Measurements from ENCODE around the gene TRMT11. TPM values are rescaled to one million over a fixed set of nuclear protein-coding genes. Genes with fewer than 3 reads are reported as not detected.

The TRMT11 gene
- total RNA-seq, 1 donor from 2014 or later: 27.9 TPM

GRCh38 chr6:126064257-126064747 lies 78.0 kb downstream of the TRMT11 start:
- DNase-seq (ENCODE audit: low spot score): no peak
- intact Hi-C loops (cut with micrococcal nuclease): no loop called here
- Mint-ChIP-seq H3K4me1 (ENCODE audit: low read depth) (no peaks in the 10 kb centered on the region), H3K4me3 (no peak overlapping the region), H3K27ac (no peak overlapping the region), H3K36me3 (ENCODE audit: low read depth) (peaks cover 7% of the 10 kb centered on the region), H3K9me3 (no peaks in the 10 kb centered on the region), H3K27me3 (ENCODE audit: insufficient read depth) (no peaks in the 10 kb centered on the region)

GRCh38 chr6:126064748-126065401 lies 78.5 kb downstream of the TRMT11 start:
- H3K27me3 Mint-ChIP-seq (ENCODE audit: insufficient read depth): no peaks in the 10 kb centered on the region
- H3K27ac Mint-ChIP-seq: no peak overlapping the region
- DNase-seq (ENCODE audit: low spot score): no peak
- H3K4me3 Mint-ChIP-seq: no peak overlapping the region
- intact Hi-C loops (cut with micrococcal nuclease): no loop called here
- H3K36me3 Mint-ChIP-seq (ENCODE audit: low read depth): peaks cover 4% of the 10 kb centered on the region
- no peaks in the 10 kb centered on the region for H3K9me3 Mint-ChIP-seq
- no peaks in the 10 kb centered on the region for H3K4me1 Mint-ChIP-seq (ENCODE audit: low read depth)

GRCh38 chr6:126066053-126067048 lies 80.0 kb downstream of the TRMT11 start:
- no peaks in the 10 kb centered on the region for H3K4me1 Mint-ChIP-seq (ENCODE audit: low read depth)
- H3K4me3 Mint-ChIP-seq: no peak overlapping the region
- intact Hi-C loops (cut with micrococcal nuclease): no loop called here
- peaks cover 4% of the 10 kb centered on the region for H3K36me3 Mint-ChIP-seq (ENCODE audit: low read depth)
- DNase-seq (ENCODE audit: low spot score): no peak
- H3K9me3 Mint-ChIP-seq: no peaks in the 10 kb centered on the region
- H3K27me3 Mint-ChIP-seq (ENCODE audit: insufficient read depth): no peaks in the 10 kb centered on the region
- no peak overlapping the region for H3K27ac Mint-ChIP-seq

- H3K36me3 Mint-ChIP-seq (ENCODE audit: low read depth): peaks cover 4% of the 10 kb centered on the region
- no peak for DNase-seq (ENCODE audit: low spot score)
- no peaks in the 10 kb centered on the region for H3K4me1 Mint-ChIP-seq (ENCODE audit: low read depth)
- no peak overlapping the region for H3K27ac Mint-ChIP-seq
- H3K4me3 Mint-ChIP-seq: no peak overlapping the region
- intact Hi-C loops (cut with micrococcal nuclease): no loop called here
- H3K27me3 Mint-ChIP-seq (ENCODE audit: insufficient read depth): no peaks in the 10 kb centered on the region
- no peaks in the 10 kb centered on the region for H3K9me3 Mint-ChIP-seq
Measured at GRCh38 chr6:126067073-126067472, 80.7 kb downstream of the TRMT11 start.

- H3K4me3 Mint-ChIP-seq: no peak overlapping the region
- no peaks in the 10 kb centered on the region for H3K36me3 Mint-ChIP-seq (ENCODE audit: low read depth)
- no peaks in the 10 kb centered on the region for H3K27me3 Mint-ChIP-seq (ENCODE audit: insufficient read depth)
- DNase-seq (ENCODE audit: low spot score): no peak
- H3K27ac Mint-ChIP-seq: no peak overlapping the region
- intact Hi-C loops (cut with micrococcal nuclease): no loop called here
- no peaks in the 10 kb centered on the region for H3K9me3 Mint-ChIP-seq
- no peaks in the 10 kb centered on the region for H3K4me1 Mint-ChIP-seq (ENCODE audit: low read depth)
Measured at GRCh38 chr6:126069449-126069848, 83.1 kb downstream of the TRMT11 start.

GRCh38 chr6:126071000-126071647 lies 84.8 kb downstream of the TRMT11 start:
- Mint-ChIP-seq H3K4me1 (ENCODE audit: low read depth) (no peaks in the 10 kb centered on the region), H3K9me3 (no peaks in the 10 kb centered on the region), H3K27ac (no peak overlapping the region), H3K4me3 (no peak overlapping the region), H3K36me3 (ENCODE audit: low read depth) (no peaks in the 10 kb centered on the region), H3K27me3 (ENCODE audit: insufficient read depth) (no peaks in the 10 kb centered on the region)
- intact Hi-C loops (cut with micrococcal nuclease): no loop called here
- no peak for DNase-seq (ENCODE audit: low spot score)

- no peaks in the 10 kb centered on the region for H3K36me3 Mint-ChIP-seq (ENCODE audit: low read depth)
- H3K9me3 Mint-ChIP-seq: no peaks in the 10 kb centered on the region
- H3K27ac Mint-ChIP-seq: no peak overlapping the region
- H3K27me3 Mint-ChIP-seq (ENCODE audit: insufficient read depth): no peaks in the 10 kb centered on the region
- intact Hi-C loops (cut with micrococcal nuclease): no loop called here
- no peaks in the 10 kb centered on the region for H3K4me1 Mint-ChIP-seq (ENCODE audit: low read depth)
- no peak overlapping the region for H3K4me3 Mint-ChIP-seq
- no peak for DNase-seq (ENCODE audit: low spot score)
Measured at GRCh38 chr6:126072172-126072571, 85.8 kb downstream of the TRMT11 start.

DNA sequence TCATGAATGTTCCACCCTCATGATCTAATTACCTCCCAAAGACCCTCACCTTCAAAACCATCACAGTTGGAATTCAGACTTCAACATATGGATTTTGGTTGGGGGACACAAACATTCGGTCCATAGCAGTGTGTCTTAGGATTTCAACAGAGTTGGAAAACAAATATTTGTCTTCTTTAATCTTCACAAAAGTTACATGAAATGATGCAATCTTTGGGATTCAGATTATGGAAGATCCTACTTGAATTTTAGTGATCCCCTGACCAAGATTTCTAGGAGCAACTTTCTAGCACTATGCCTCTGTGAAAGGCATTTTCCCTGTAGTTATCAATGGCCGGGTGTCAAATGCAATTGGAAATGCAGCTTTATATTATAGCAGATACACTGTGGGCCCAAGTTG lies 86.5 kb downstream of the TRMT11 start:
- no peak for DNase-seq (ENCODE audit: low spot score)
- intact Hi-C loops (cut with micrococcal nuclease): no loop called here
- Mint-ChIP-seq H3K27ac (no peak overlapping the region), H3K4me3 (no peak overlapping the region), H3K27me3 (ENCODE audit: insufficient read depth) (no peaks in the 10 kb centered on the region), H3K36me3 (ENCODE audit: low read depth) (no peaks in the 10 kb centered on the region), H3K9me3 (no peaks in the 10 kb centered on the region), H3K4me1 (ENCODE audit: low read depth) (no peaks in the 10 kb centered on the region)

GRCh38 chr6:126075335-126076071 lies 89.2 kb downstream of the TRMT11 start:
- no peak overlapping the region for H3K27ac Mint-ChIP-seq
- no peaks in the 10 kb centered on the region for H3K36me3 Mint-ChIP-seq (ENCODE audit: low read depth)
- intact Hi-C loops (cut with micrococcal nuclease): no loop called here
- H3K27me3 Mint-ChIP-seq (ENCODE audit: insufficient read depth): no peaks in the 10 kb centered on the region
- no peaks in the 10 kb centered on the region for H3K4me1 Mint-ChIP-seq (ENCODE audit: low read depth)
- no peaks in the 10 kb centered on the region for H3K9me3 Mint-ChIP-seq
- DNase-seq (ENCODE audit: low spot score): no peak
- H3K4me3 Mint-ChIP-seq: no peak overlapping the region

- Mint-ChIP-seq H3K4me1 (ENCODE audit: low read depth) (no peaks in the 10 kb centered on the region), H3K27ac (no peak overlapping the region), H3K9me3 (no peaks in the 10 kb centered on the region)
Measured at GRCh38 chr6:126076992-126077664, 90.8 kb downstream of the TRMT11 start.

DNA sequence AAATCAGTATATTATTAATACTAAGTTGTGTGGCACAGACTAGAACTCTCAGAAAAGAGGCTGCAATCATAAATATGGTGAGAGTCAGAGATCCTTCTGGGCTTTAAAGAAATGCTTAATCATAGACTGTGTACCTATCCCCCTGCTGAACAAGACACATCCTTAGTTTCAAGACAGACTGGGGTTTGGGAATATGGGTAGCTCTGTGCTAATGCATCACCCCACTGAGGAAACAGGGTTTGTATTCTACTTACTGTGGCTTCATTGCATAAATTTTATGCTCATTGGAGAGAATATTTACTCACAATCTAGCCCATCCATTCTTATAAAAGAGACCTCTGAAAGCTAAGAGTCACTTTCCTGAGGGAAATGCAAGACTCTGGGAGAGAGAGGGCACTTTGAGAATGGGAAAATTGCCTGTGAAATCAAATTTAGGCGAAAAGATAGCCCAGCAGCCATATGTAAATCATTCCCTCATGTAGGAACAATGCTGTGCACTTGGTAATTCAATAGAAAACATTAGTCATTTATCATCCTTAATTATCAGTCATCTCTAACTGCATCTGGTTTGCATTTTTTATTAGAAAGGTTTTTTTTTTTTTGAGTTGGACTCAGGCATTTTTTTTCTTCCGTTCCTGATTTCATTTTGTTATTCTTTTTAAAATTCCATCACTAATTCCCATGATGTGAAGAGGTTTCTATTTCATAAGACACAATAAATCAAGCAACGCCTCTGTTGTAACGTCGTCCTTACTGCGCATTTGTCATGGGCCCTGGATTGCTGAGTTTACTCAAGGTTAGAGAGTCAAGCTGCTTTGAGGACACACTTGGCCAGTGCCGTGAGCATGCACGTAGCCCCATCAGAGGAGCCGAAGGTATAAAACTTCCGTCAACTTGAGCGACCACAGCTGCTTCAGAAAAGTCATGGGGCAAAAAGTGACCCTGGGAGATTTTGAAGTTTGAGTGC lies 91.8 kb downstream of the TRMT11 start:
- Mint-ChIP-seq H3K36me3 (ENCODE audit: low read depth) (no peaks in the 10 kb centered on the region), H3K4me1 (ENCODE audit: low read depth) (no peaks in the 10 kb centered on the region), H3K27me3 (ENCODE audit: insufficient read depth) (no peaks in the 10 kb centered on the region), H3K9me3 (no peaks in the 10 kb centered on the region), H3K27ac (no peak overlapping the region), H3K4me3 (no peak overlapping the region)
- no peak for DNase-seq (ENCODE audit: low spot score)
- intact Hi-C loops (cut with micrococcal nuclease): no loop called here

More at GRCh38 chr6:126076992-126077664, 90.8 kb downstream of the TRMT11 start:
- intact Hi-C loops (cut with micrococcal nuclease): no loop called here
- H3K27me3 Mint-ChIP-seq (ENCODE audit: insufficient read depth): no peaks in the 10 kb centered on the region
- DNase-seq (ENCODE audit: low spot score): no peak
- H3K36me3 Mint-ChIP-seq (ENCODE audit: low read depth): no peaks in the 10 kb centered on the region
- no peak overlapping the region for H3K4me3 Mint-ChIP-seq
